ENCODE data around the gene TAMM41. TPM values are rescaled to one million over a fixed set of nuclear protein-coding genes. Genes with fewer than 3 reads are reported as not detected.

Gene TAMM41
- total and polyA plus RNA-seq, 9 of the 15 experiments (the other 6 are each of a cell fraction or from before 2014, with no cell fraction given): 8.6 to 74.6 (median 29.3) TPM

GRCh38 chr3:11846281-11847266, at the start of gene TAMM41 (continued):
- no peak for TF ChIP-seq GTF2B (IDR thresholded peaks at IDR 0.05; ENCODE audit: extremely low read depth, insufficient read length)
- 0 out of 2 replicates have a peak, but pooled peaks have one; percentile 29 for TF ChIP-seq ZNF764 (CRISPR knock-in tag; IDR thresholded peaks at IDR 0.05; ENCODE audit: low read depth)
- TF ChIP-seq LCOR (CRISPR knock-in tag; IDR thresholded peaks at IDR 0.05): peak; percentile 90; the same call in 1 of the 2 replicates
- TF ChIP-seq SOX6 (IDR thresholded peaks at IDR 0.05): peak; percentile 64
- TF ChIP-seq HINFP (tag; conservative IDR thresholded peaks at IDR 0.05; ENCODE audit: low read depth): no peak
- TF ChIP-seq THAP12 (CRISPR knock-in tag; IDR thresholded peaks at IDR 0.05): peak; percentile 96
- no peak for TF ChIP-seq ZFP1 (CRISPR knock-in tag; IDR thresholded peaks at IDR 0.05)
- no peak for TF ChIP-seq SAFB2 (IDR thresholded peaks at IDR 0.05; ENCODE audit: borderline replicate concordance, low read depth, low read length, severe bottlenecking)
- TF ChIP-seq CEBPZ (IDR thresholded peaks at IDR 0.05; ENCODE audit: borderline replicate concordance, low read depth, low read length): no peak
- peak; percentile 51; the same call in 1 of the 2 replicates for TF ChIP-seq CHD2 (IDR thresholded peaks at IDR 0.05; ENCODE audit: low read depth, low read length)
- TF ChIP-seq JUND (IDR thresholded peaks at IDR 0.05; ENCODE audit: borderline replicate concordance, low read depth, low read length): peak; percentile 73; the same call in 1 of the 2 replicates
- peak; percentile 39; the same call in 1 of the 3 replicates for TF ChIP-seq JUND (tag; IDR thresholded peaks at IDR 0.05; ENCODE audit: borderline replicate concordance, low read depth, low read length)
- peak; percentile 88 for TF ChIP-seq OTX1 (CRISPR knock-in tag; IDR thresholded peaks at IDR 0.05)
- no peak for TF ChIP-seq BMI1 (IDR thresholded peaks at IDR 0.05; ENCODE audit: low read length)
- peak; percentile 37 to 51 for TF ChIP-seq RAD21 (CRISPR knock-in tag; conservative IDR thresholded peaks at IDR 0.05 in 1 of 2, IDR thresholded peaks at IDR 0.05 in 1 of 2)

Measured in K562 (cell line).